Measurements from ENCODE around the gene BCAS3.

BCAS3 gene

GRCh38 chr17:61251939-61252865, 574.6 kb downstream of the BCAS3 start:
- peak; percentile 1 to 7 for DNase-seq (ENCODE audit: low read depth in 2 of 2)

- no peak for DNase-seq (ENCODE audit: low read depth in 2 of 2)
Measured at GRCh38 chr17:61253362-61253761, 575.7 kb downstream of the BCAS3 start.

- DNase-seq (ENCODE audit: low read depth in 2 of 2), result no peak
Measured at GRCh38 chr17:61253937-61254574, 576.4 kb downstream of the BCAS3 start.

- DNase-seq (ENCODE audit: low read depth in 2 of 2), result no peak
Measured at GRCh38 chr17:61254904-61255303, 577.3 kb downstream of the BCAS3 start.

- DNase-seq (ENCODE audit: low read depth in 2 of 2), result no peak
Measured at GRCh38 chr17:61255647-61256046, 578.0 kb downstream of the BCAS3 start.

- no peak for DNase-seq (ENCODE audit: low read depth in 2 of 2)
Measured at GRCh38 chr17:61259360-61259759, 581.7 kb downstream of the BCAS3 start.

GRCh38 chr17:61260071-61260797, 582.6 kb downstream of the BCAS3 start:
- no peak for DNase-seq (ENCODE audit: low read depth in 2 of 2)

- no peak for DNase-seq (ENCODE audit: low read depth in 2 of 2)
Measured at GRCh38 chr17:61261001-61261637, 583.5 kb downstream of the BCAS3 start.

- DNase-seq (ENCODE audit: low read depth in 2 of 2), result no peak
Measured at GRCh38 chr17:61265397-61265796, 587.7 kb downstream of the BCAS3 start.

GRCh38 chr17:61267847-61268246, 590.2 kb downstream of the BCAS3 start:
- no peak for DNase-seq (ENCODE audit: low read depth in 2 of 2)

- no peak for DNase-seq (ENCODE audit: low read depth in 2 of 2)
Measured at GRCh38 chr17:61275395-61275794, 597.7 kb downstream of the BCAS3 start.

- DNase-seq (ENCODE audit: low read depth in 2 of 2), result no peak
Measured at GRCh38 chr17:61276806-61277205, 599.2 kb downstream of the BCAS3 start.

- no peak for DNase-seq (ENCODE audit: low read depth in 2 of 2)
Measured at GRCh38 chr17:61279476-61280145, 602.0 kb downstream of the BCAS3 start.

- DNase-seq (ENCODE audit: low read depth in 2 of 2), result no peak
Measured at GRCh38 chr17:61280338-61280737, 602.7 kb downstream of the BCAS3 start.

- DNase-seq (ENCODE audit: low read depth in 2 of 2), result no peak
Measured at GRCh38 chr17:61280851-61281250, 603.2 kb downstream of the BCAS3 start.

- no peak for DNase-seq (ENCODE audit: low read depth in 2 of 2)
Measured at GRCh38 chr17:61282377-61282776, 604.7 kb downstream of the BCAS3 start.

- no peak for DNase-seq (ENCODE audit: low read depth in 2 of 2)
Measured at GRCh38 chr17:61283043-61283442, 605.4 kb downstream of the BCAS3 start.

GRCh38 chr17:61284174-61284573, 606.5 kb downstream of the BCAS3 start:
- DNase-seq (ENCODE audit: low read depth in 2 of 2), result no peak

- DNase-seq (ENCODE audit: low read depth in 2 of 2), result no peak
Measured at GRCh38 chr17:61284746-61285145, 607.1 kb downstream of the BCAS3 start.

GRCh38 chr17:61285526-61286320, 608.1 kb downstream of the BCAS3 start:
- no peak for DNase-seq (ENCODE audit: low read depth in 2 of 2)

GRCh38 chr17:61286449-61286848, 608.8 kb downstream of the BCAS3 start:
- no peak for DNase-seq (ENCODE audit: low read depth in 2 of 2)
